ENCODE data around the gene ZNF555.

ZNF555 gene

GRCh38 chr19:2853015-2853606 is 11.8 kb downstream of the ZNF555 start:
- WGBS (ENCODE audit: insufficient coverage, insufficient read length) = no CpG with 5 or more reads among the region's 11 CpGs
- Histone ChIP-seq H3K4me3 (ENCODE audit: low read length) (no peak overlapping the region), H3K4me1 (ENCODE audit: control insufficient read depth, insufficient read depth, low read length) (no peaks in the 10 kb centered on the region), H3K36me3 (ENCODE audit: control insufficient read depth, insufficient read depth, low read length) (peaks cover 20% of the 10 kb centered on the region; the same call in 1 of the 2 replicates), H3K27me3 (ENCODE audit: control insufficient read depth, insufficient read depth, low read length) (no peaks in the 10 kb centered on the region), H3K9me3 (ENCODE audit: control insufficient read depth, insufficient read depth, low read length) (peaks cover 25% of the 10 kb centered on the region), H3K27ac (ENCODE audit: low read length) (no peak overlapping the region)
- no peak for DNase-seq (ENCODE audit: low read depth, low spot score)

- DNase-seq (ENCODE audit: low read depth, low spot score) = no peak
- Histone ChIP-seq H3K9me3 (ENCODE audit: control insufficient read depth, insufficient read depth, low read length) (peaks cover 25% of the 10 kb centered on the region), H3K36me3 (ENCODE audit: control insufficient read depth, insufficient read depth, low read length) (peaks cover 20% of the 10 kb centered on the region; the same call in 1 of the 2 replicates), H3K27me3 (ENCODE audit: control insufficient read depth, insufficient read depth, low read length) (no peaks in the 10 kb centered on the region), H3K27ac (ENCODE audit: low read length) (no peak overlapping the region), H3K4me1 (ENCODE audit: control insufficient read depth, insufficient read depth, low read length) (no peaks in the 10 kb centered on the region), H3K4me3 (ENCODE audit: low read length) (no peak overlapping the region)
- WGBS (ENCODE audit: insufficient coverage, insufficient read length) = no CpG with 5 or more reads among the region's 3 CpGs
These were observed 13.6 kb downstream of the ZNF555 start for GRCh38 chr19:2854849-2855248.

GRCh38 chr19:2856457-2857050 is 15.3 kb downstream of the ZNF555 start:
- WGBS (ENCODE audit: insufficient coverage, insufficient read length) = 100% methylated on average over 1 of the region's 5 CpGs
- peaks cover 23% of the 10 kb centered on the region for H3K9me3 ChIP-seq (ENCODE audit: control insufficient read depth, insufficient read depth, low read length)
- H3K36me3 ChIP-seq (ENCODE audit: control insufficient read depth, insufficient read depth, low read length) = peaks cover 20% of the 10 kb centered on the region; the same call in 1 of the 2 replicates

GRCh38 chr19:2858864-2859263 is 17.6 kb downstream of the ZNF555 start:
- no CpG with 5 or more reads among the region's 27 CpGs for WGBS (ENCODE audit: insufficient coverage, insufficient read length)

More at GRCh38 chr19:2856457-2857050, 15.3 kb downstream of the ZNF555 start:
- H3K27ac ChIP-seq (ENCODE audit: low read length) = no peak overlapping the region
- H3K4me3 ChIP-seq (ENCODE audit: low read length) = no peak overlapping the region
- DNase-seq (ENCODE audit: low read depth, low spot score) = no peak
- no peaks in the 10 kb centered on the region for H3K27me3 ChIP-seq (ENCODE audit: control insufficient read depth, insufficient read depth, low read length)
- no peaks in the 10 kb centered on the region for H3K4me1 ChIP-seq (ENCODE audit: control insufficient read depth, insufficient read depth, low read length)

GRCh38 chr19:2863816-2864215 is 22.5 kb downstream of the ZNF555 start:
- H3K27me3 ChIP-seq (ENCODE audit: control insufficient read depth, insufficient read depth, low read length) = no peaks in the 10 kb centered on the region

More at GRCh38 chr19:2858864-2859263, 17.6 kb downstream of the ZNF555 start:
- H3K27ac ChIP-seq (ENCODE audit: low read length) = no peak overlapping the region
- peaks cover 6% of the 10 kb centered on the region for H3K9me3 ChIP-seq (ENCODE audit: control insufficient read depth, insufficient read depth, low read length)
- DNase-seq (ENCODE audit: low read depth, low spot score) = no peak
- H3K4me3 ChIP-seq (ENCODE audit: low read length) = no peak overlapping the region
- H3K27me3 ChIP-seq (ENCODE audit: control insufficient read depth, insufficient read depth, low read length) = no peaks in the 10 kb centered on the region
- H3K36me3 ChIP-seq (ENCODE audit: control insufficient read depth, insufficient read depth, low read length) = no peaks in the 10 kb centered on the region
- H3K4me1 ChIP-seq (ENCODE audit: control insufficient read depth, insufficient read depth, low read length) = no peaks in the 10 kb centered on the region

GRCh38 chr19:2865334-2866100 is 24.2 kb downstream of the ZNF555 start:
- peaks cover 3% of the 10 kb centered on the region for H3K9me3 ChIP-seq (ENCODE audit: control insufficient read depth, insufficient read depth, low read length)
- DNase-seq (ENCODE audit: low read depth, low spot score) = no peak
- H3K4me1 ChIP-seq (ENCODE audit: control insufficient read depth, insufficient read depth, low read length) = no peaks in the 10 kb centered on the region
- H3K27ac ChIP-seq (ENCODE audit: low read length) = no peak overlapping the region
- WGBS (ENCODE audit: insufficient coverage, insufficient read length) = no CpG with 5 or more reads among the region's 12 CpGs
- H3K27me3 ChIP-seq (ENCODE audit: control insufficient read depth, insufficient read depth, low read length) = no peaks in the 10 kb centered on the region
- H3K36me3 ChIP-seq (ENCODE audit: control insufficient read depth, insufficient read depth, low read length) = no peaks in the 10 kb centered on the region
- H3K4me3 ChIP-seq (ENCODE audit: low read length) = no peak overlapping the region

More at GRCh38 chr19:2863816-2864215, 22.5 kb downstream of the ZNF555 start:
- WGBS (ENCODE audit: insufficient coverage, insufficient read length) = no CpG with 5 or more reads among the region's 10 CpGs
- no peak for DNase-seq (ENCODE audit: low read depth, low spot score)
- H3K36me3 ChIP-seq (ENCODE audit: control insufficient read depth, insufficient read depth, low read length) = no peaks in the 10 kb centered on the region
- H3K4me1 ChIP-seq (ENCODE audit: control insufficient read depth, insufficient read depth, low read length) = no peaks in the 10 kb centered on the region
- H3K27ac ChIP-seq (ENCODE audit: low read length) = no peak overlapping the region
- no peak overlapping the region for H3K4me3 ChIP-seq (ENCODE audit: low read length)
- peaks cover 2% of the 10 kb centered on the region for H3K9me3 ChIP-seq (ENCODE audit: control insufficient read depth, insufficient read depth, low read length)

- Histone ChIP-seq H3K36me3 (ENCODE audit: control insufficient read depth, insufficient read depth, low read length) (no peaks in the 10 kb centered on the region), H3K27ac (ENCODE audit: low read length) (no peak overlapping the region), H3K4me1 (ENCODE audit: control insufficient read depth, insufficient read depth, low read length) (no peaks in the 10 kb centered on the region), H3K27me3 (ENCODE audit: control insufficient read depth, insufficient read depth, low read length) (no peaks in the 10 kb centered on the region), H3K9me3 (ENCODE audit: control insufficient read depth, insufficient read depth, low read length) (peaks cover 1% of the 10 kb centered on the region; the same call in 1 of the 2 replicates), H3K4me3 (ENCODE audit: low read length) (no peak overlapping the region)
- no CpG with 5 or more reads among the region's 8 CpGs for WGBS (ENCODE audit: insufficient coverage, insufficient read length)
- DNase-seq (ENCODE audit: low read depth, low spot score) = no peak
These were observed 25.3 kb downstream of the ZNF555 start for GRCh38 chr19:2866495-2867024.

- DNase-seq (ENCODE audit: low read depth, low spot score) = no peak
- H3K36me3 ChIP-seq (ENCODE audit: control insufficient read depth, insufficient read depth, low read length) = no peaks in the 10 kb centered on the region
- H3K27me3 ChIP-seq (ENCODE audit: control insufficient read depth, insufficient read depth, low read length) = no peaks in the 10 kb centered on the region
- H3K27ac ChIP-seq (ENCODE audit: low read length) = no peak within 1 kb of the TSS
- WGBS (ENCODE audit: insufficient coverage, insufficient read length) = no CpG with 5 or more reads among the region's 36 CpGs
- H3K4me1 ChIP-seq (ENCODE audit: control insufficient read depth, insufficient read depth, low read length) = no peaks in the 10 kb centered on the region
- H3K9me3 ChIP-seq (ENCODE audit: control insufficient read depth, insufficient read depth, low read length) = peaks cover 1% of the 10 kb centered on the region; the same call in 1 of the 2 replicates
- H3K4me3 ChIP-seq (ENCODE audit: low read length) = no peak within 1 kb of the TSS; the same call in 1 of the 2 replicates
These were observed 26.0 kb downstream of the ZNF555 start, which contains the start of gene ZNF556 for GRCh38 chr19:2867025-2867991. Gene ZNF556 (plus strand): TSS chr19:2867335. CDS start chr19:2867422, 87 bp downstream.

GRCh38 chr19:2869618-2870017 is 28.3 kb downstream of the ZNF555 start:
- Histone ChIP-seq H3K36me3 (ENCODE audit: control insufficient read depth, insufficient read depth, low read length) (no peaks in the 10 kb centered on the region), H3K4me1 (ENCODE audit: control insufficient read depth, insufficient read depth, low read length) (no peaks in the 10 kb centered on the region), H3K9me3 (ENCODE audit: control insufficient read depth, insufficient read depth, low read length) (peaks cover 1% of the 10 kb centered on the region; the same call in 1 of the 2 replicates), H3K27me3 (ENCODE audit: control insufficient read depth, insufficient read depth, low read length) (no peaks in the 10 kb centered on the region), H3K4me3 (ENCODE audit: low read length) (no peak overlapping the region), H3K27ac (ENCODE audit: low read length) (no peak overlapping the region)
- no CpG with 5 or more reads among the region's 10 CpGs for WGBS (ENCODE audit: insufficient coverage, insufficient read length)
- DNase-seq (ENCODE audit: low read depth, low spot score) = no peak

Measured in iPS DF 6.9 (cell line).